ENCODE measurements around the gene CDC14A. TPM values are rescaled to one million over a fixed set of nuclear protein-coding genes. Genes with fewer than 3 reads are reported as not detected.

The CDC14A gene
- total RNA-seq, 1 donor from 2014 or later, result 25.5 TPM

DNA sequence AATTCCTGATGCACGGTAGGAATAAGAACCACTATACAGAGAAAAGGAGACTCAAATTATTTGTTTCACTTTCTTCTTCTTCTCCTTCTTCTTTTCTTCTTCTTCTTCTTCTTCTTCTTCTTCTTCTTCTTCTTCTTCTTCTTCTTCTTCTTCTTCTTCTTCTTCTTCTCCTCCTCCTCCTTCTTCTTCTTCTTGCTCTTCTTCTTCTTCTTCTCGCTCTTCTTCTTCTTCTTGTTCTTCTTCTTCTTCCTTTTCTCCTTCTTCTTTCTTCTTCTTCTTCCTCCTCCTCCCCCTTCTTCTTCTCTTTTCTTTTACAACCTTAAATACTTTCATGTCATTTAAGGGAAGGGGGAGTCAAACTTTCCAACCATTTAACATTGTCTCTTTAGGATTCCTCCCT lies 174.6 kb downstream of the CDC14A start:
- intact Hi-C loops (cut with micrococcal nuclease), result no loop called here

DNA sequence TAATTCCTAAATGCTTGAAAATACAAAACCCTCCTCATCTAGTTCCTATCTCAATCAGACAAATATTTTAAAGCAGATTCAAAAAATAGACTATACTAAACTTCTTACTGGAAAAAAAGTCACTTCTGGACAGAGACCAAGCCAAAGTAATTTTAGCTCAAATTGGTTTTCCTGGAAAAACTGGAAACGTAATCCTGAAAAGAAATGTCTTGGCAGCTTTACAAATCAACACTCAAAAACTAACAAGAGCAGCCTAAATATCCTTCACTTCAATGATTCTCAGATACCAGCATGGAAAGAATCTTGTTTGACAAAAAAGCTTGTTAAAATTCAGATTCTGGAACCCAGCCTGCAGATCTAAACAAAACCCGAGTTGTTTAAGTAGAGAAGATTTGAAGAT lies 176.6 kb downstream of the CDC14A start:
- intact Hi-C loops (cut with micrococcal nuclease), result no loop called here

DNA sequence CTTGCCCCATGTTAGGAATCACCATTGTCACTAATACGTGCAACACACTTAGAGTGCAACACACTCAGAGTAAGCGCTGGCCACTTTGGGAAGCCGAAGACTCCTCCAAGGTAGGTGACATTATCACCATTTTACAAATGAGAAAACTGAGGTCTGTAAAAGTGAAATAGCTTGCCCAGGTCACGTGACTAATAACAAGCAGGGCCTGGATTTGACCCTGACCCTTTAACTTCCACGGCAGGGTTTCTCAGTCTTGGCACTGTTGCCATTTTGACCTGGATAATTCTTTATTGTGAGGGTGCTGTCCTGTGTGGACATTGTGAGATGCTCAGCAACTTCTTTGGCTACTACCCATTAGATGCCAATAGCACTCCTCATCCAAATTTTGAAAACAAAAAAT lies 177.8 kb downstream of the CDC14A start:
- intact Hi-C loops (cut with micrococcal nuclease), result loop anchor here (5.0 to 10.0 kb wide), 2 partner anchors 337 to 725 kb away; no protein-coding TSS in a partner anchor

DNA sequence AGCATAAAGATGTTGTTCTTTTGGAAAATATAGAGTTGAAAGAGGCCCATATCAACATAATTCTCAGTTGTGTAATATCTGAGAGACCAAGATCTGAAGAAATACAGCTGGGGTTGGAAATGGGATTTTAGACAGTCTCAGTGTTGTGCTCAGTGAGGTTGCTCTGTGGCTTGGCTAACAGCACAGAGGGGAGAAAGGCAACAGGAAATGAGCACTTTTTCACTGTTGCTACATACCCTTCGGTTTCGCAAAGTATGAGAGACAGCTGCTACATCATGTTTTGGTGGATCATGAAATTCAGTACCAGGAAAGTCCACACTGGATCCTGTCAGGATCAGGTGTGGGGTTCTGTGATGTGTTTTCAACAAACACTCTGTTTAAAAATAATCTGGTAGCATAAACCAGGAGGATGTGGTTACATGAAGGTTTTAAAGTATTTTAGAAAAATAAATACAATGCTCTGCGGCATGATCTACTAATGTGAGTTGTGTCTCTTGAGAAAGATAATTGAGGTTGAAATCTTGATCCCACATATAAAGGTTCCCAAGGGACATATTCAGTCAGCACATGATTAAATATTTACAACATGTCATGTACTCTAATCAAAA lies 178.7 kb downstream of the CDC14A start:
- intact Hi-C loops (cut with micrococcal nuclease), result loop anchor here (5.0 to 10.0 kb wide), 2 partner anchors 336 to 726 kb away; no protein-coding TSS in a partner anchor

DNA sequence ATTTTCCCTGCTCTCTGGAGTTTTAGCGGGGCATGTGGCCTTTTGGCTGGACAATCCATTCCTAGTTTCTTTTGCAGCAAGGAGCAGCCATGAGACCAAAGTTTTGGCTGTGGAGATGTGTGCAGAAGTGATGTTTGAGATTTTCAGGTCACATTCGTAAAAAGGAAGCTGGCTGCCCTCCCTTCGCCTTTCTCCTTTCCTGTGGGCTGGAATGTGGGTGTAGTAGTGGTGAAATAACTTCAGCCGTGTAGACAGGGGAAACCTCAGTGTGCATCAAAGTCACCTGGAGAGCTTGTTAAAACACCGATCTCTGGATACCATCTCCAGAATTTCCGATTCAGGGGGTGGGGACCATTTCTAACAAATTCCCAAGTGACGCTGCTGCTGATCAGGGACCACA lies 180.3 kb downstream of the CDC14A start:
- intact Hi-C loops (cut with micrococcal nuclease), result loop anchor here (5.0 to 10.0 kb wide), 2 partner anchors 335 to 728 kb away; no protein-coding TSS in a partner anchor

DNA sequence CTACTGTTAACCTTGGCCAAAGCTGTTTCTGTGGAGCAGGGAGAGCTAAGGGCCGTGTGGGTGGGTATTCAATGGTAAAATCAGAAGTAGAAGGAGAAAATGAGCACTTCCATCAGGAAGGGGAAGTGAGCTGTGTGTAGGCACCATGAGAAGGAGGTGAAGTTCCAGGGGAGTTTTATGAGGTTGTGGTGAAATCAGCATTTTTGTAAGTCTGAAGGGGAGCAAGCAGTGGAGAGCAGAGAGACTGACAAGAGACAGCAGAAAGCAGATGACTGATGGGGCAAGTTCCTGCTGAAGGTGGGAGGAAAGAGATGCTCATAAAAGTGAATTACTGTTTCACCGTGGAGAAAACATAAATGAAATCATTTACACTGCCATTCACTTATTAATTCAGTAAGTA lies 183.0 kb downstream of the CDC14A start:
- intact Hi-C loops (cut with micrococcal nuclease), result loop anchor here (5.0 to 10.0 kb wide), 2 partner anchors 82 to 730 kb away; no protein-coding TSS in a partner anchor

DNA sequence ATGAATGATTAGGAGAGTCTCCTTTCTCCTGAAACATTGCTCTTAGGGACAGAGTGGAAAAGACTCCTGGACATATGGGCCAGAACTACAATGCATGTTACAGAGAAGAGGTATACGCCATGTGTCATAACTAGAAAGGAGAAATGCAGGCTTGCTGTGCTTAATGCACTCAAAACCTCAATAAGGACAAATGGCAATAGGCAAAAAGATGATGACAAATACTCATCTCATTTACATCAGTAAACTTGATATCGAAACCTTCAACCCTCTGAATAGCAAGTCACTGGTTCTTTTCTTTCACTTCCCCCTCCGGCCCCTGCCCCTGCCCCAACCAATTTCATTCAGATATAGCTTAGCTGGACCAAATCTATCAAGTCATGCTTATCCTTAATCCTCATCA lies 183.7 kb downstream of the CDC14A start:
- intact Hi-C loops (cut with micrococcal nuclease), result loop anchor here (5.0 to 10.0 kb wide), 2 partner anchors 81 to 731 kb away; no protein-coding TSS in a partner anchor

DNA sequence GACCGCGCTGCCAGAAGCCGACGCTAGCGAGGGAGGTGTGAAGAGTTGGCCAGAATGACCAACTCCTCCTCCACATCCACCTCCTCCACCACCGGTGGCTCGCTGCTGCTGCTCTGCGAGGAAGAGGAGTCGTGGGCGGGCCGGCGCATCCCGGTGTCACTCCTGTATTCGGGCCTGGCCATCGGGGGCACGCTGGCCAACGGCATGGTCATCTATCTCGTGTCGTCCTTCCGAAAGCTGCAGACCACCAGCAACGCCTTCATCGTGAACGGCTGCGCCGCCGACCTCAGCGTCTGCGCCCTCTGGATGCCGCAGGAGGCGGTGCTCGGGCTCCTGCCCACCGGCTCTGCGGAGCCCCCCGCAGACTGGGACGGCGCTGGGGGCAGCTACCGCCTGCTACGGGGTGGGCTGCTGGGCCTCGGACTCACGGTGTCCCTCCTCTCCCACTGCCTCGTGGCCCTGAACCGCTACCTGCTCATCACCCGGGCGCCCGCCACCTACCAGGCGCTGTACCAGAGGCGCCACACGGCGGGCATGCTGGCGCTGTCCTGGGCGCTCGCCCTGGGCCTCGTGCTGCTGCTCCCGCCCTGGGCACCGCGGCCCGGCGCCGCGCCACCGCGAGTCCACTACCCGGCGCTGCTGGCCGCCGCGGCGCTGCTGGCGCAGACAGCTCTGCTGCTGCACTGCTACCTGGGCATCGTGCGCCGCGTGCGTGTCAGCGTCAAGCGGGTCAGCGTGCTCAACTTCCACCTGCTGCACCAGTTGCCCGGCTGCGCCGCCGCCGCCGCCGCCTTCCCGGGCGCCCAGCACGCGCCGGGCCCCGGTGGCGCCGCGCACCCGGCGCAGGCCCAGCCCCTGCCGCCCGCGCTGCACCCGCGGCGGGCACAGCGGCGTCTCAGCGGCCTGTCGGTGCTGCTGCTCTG lies 186.9 kb downstream of the CDC14A start:
- intact Hi-C loops (cut with micrococcal nuclease), result loop anchor here (5.0 to 10.0 kb wide), 2 partner anchors 78 to 734 kb away; no protein-coding TSS in a partner anchor

DNA sequence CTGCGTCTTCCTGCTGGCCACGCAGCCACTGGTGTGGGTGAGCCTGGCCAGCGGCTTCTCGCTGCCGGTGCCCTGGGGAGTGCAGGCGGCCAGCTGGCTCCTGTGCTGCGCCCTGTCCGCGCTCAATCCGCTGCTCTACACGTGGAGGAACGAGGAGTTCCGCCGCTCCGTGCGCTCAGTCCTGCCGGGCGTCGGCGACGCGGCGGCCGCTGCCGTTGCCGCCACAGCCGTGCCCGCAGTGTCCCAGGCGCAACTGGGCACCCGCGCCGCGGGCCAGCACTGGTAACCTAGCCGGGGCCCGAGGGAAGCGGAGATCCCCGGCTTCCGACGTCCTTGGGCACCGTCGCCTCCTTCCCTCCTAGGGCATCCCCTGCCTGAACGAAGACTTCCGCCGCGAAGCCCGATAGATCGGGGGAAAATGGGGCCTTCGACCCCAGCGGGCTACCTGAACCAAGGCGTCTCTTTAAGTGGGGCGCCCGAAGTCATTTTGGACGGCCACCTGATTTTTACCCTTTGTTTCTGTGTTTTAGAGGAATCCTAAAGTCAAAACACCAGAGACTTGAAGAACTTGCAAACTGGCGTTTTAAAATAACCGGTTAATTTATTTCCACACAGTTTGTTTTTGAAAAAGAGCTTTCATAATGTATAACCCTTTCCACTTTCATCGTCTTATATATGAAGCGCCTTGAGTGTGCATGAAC lies 187.7 kb downstream of the CDC14A start:
- intact Hi-C loops (cut with micrococcal nuclease), result loop anchor here (5.0 to 10.0 kb wide), 3 partner anchors 77 to 735 kb away; no protein-coding TSS in a partner anchor

DNA sequence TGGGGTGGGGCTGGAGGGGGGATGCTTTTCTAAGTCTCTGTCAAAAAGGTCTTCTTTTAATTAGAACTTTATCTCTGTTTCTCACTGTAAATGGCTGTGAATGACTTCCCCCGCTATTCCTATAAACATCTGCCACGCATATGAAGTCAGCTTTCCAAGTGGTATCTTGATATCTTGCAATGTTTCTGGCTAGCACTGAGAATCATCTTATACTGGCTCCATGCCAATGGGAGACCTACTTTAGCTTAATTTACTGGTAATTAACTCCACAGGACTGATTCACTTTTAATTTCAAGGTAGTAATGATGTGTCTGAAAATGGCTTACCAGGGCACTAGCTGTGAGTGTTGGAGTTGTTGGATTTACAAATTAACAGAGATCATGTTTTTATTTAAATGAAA lies 190.0 kb downstream of the CDC14A start:
- intact Hi-C loops (cut with micrococcal nuclease), result loop anchor here (5.0 kb wide), 1 partner anchor 80 kb away; no protein-coding TSS in a partner anchor

DNA sequence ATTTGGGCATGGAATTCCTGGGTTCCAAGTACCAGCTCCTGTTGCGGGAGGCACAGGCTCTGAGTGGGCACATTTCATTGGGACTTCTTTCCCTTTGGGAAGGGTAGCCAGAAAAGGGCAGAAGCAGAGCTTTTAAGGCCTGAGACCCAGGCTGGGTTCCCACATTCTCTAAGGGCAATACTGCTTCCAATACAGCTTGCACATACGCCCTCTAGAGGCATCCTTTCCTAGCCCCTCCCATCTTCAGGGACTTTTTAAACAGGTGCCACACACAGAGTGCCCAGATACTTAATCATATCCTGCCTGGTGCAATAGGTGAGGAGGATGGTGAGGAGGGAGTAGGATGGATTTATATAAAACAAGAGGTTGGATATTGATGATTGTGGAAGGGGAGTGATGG lies 191.3 kb downstream of the CDC14A start:
- intact Hi-C loops (cut with micrococcal nuclease), result loop anchor here (5.0 kb wide), 1 partner anchor 81 kb away; no protein-coding TSS in a partner anchor

DNA sequence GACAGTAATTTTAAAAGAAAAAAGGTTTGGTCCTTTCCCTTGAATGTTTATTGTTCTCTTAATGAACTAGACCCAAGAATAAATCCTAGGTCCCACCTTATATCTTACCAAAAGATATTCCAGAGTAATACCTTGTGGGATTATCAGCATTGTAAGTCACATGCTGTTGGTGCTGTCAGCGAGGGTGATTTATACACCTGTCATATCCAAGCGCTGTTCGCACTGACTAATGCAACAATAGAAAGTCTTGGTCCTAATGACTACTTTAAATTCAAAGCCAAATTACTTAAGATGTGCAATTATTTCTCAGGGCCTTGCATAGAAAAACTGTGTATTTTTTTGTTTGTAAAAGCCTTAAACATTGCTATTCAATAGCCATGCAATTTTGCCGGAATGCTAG lies 192.5 kb downstream of the CDC14A start:
- intact Hi-C loops (cut with micrococcal nuclease), result loop anchor here (5.0 kb wide), 1 partner anchor 82 kb away; no protein-coding TSS in a partner anchor

DNA sequence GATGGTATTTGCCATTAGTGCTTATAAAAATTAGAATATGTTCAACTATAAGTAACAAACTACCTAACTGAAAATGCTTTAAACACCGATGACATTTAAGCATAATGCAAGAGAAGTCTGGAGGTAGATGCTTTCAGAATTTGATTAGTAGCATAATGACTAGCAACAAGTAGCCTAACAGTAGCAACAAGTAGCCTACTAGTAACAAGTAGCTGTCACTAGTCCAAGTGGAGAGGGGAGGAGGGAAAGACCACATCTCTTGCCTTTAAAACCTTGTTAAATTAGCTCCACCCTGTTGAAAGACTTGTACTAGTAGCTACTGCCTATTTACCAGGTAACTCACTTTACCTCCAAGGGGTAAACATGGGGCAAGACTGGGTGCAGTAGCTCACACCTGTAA lies 193.5 kb downstream of the CDC14A start:
- intact Hi-C loops (cut with micrococcal nuclease), result no loop called here

DNA sequence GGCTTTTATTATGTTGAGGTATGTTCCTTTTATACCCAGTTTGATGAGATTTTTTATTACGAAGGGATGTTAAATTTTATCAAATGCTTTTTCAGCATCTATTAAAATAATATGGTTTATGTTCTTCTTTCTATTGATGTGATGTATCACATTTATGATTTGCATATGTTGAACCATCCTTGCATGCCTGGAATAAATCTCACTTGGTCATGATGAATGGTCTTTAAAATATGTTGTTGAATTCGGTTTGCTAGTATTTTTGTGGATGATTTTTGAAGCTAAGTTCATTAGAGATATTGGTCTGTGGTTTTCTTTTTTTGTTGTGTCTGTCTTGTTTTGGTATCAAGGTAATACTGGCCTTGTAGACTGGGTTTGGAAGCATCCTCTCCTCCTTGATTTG lies 199.7 kb downstream of the CDC14A start:
- intact Hi-C loops (cut with micrococcal nuclease), result no loop called here

DNA sequence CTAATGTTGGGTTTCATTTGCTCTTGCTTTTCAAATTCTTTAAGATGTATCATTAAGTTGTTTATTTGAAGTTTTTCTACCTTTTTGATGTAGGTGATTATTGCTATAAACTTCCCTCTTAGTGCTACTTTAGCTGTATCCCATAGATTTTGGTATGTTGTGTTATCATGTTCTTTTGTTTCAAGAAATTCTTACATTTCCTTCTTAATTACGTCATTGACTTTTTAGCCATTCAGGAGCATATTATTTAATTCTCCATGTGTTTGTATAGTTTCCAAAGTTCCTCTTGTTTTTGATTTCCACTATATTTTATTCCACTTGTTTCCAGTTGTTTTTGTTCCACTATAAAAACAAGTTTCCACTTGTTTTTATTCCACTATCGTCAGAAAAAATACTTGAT lies 200.6 kb downstream of the CDC14A start:
- intact Hi-C loops (cut with micrococcal nuclease), result no loop called here

DNA sequence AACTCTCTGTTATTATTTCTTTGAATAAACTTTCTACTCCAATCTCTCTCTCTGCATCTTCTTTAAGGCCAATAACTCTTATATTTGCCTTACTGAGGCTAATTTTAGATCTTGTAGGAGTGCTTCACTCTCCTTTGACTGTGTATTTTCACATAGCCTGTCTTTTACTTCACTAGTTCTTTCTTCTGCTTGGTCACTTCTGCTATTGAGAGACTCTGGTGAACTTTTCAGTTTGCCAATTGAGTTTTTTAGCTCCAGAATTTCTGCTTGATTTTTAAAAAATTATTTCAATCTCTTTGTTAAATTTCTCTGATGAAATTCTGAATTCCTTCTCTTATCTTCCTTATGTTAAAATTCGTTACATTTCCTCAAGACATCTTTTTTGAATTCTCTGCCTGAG lies 203.9 kb downstream of the CDC14A start:
- intact Hi-C loops (cut with micrococcal nuclease), result no loop called here

DNA sequence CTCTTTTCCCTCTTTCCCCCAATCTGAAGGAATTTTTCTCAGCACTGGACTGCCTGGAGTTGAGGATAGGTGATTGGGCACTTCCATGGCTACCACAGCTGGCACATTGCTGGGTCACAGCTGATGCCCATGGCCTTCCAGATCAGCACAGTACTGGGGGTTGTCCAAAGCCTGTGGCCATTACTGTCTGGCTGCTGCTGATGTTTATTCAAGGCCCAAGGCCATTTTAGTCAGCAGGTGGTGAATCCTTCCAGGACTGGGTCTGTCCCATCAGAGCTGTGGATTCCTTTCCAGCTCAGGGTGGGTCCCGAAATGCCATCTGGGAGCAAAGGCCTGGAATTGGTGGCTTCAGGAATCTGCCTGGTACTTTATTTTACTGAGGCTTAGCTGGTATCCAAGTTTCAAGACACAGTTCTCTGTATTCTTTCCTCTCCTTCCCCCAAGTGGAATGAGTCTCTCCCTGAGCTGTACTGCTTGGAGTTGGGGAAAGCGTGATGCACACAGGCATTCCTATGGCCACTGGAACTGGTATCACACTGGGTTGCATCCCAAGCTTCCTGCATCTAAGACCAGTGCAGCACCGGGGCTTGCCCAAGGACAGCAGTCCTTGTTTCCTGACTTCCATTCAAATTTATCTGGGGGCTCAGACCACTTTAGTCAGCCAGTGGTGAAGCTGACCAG lies 204.8 kb downstream of the CDC14A start:
- intact Hi-C loops (cut with micrococcal nuclease), result no loop called here

DNA sequence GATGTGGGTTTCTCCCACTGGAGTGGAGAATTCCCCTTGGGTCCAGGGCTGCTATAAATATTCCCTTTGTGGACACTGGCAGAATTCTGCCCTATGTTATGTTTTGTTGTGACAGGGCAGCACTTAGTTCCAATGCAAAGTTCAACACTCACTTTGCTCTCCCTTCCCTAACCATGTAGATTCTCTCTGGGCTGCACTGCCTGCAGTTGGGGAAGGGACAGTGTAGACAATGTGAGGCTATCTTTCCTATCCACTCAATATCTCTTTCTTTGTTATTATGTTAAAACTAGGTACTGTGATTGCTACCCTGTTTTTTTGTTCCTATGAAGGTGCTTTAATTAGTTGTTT lies 205.3 kb downstream of the CDC14A start:
- intact Hi-C loops (cut with micrococcal nuclease), result no loop called here

DNA sequence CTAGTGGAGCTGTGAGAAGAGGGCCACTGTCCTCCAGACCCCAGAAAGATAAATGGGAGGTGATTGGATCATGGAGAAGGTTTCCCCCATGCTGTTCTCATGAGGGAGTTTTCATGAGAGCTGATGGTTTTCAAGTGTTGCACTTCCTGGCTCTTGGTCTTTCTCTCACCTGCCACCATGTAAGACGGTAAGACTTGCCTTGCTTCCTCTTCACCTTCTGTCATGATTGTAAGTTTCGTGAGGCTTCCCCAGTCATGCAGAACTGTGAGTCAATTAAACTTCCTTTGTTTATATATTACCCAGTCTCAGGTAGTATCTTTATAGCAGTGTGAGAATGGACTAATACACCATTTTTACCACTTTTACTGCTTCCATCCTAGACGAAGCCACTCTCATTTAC lies 213.2 kb downstream of the CDC14A start:
- intact Hi-C loops (cut with micrococcal nuclease), result no loop called here

DNA sequence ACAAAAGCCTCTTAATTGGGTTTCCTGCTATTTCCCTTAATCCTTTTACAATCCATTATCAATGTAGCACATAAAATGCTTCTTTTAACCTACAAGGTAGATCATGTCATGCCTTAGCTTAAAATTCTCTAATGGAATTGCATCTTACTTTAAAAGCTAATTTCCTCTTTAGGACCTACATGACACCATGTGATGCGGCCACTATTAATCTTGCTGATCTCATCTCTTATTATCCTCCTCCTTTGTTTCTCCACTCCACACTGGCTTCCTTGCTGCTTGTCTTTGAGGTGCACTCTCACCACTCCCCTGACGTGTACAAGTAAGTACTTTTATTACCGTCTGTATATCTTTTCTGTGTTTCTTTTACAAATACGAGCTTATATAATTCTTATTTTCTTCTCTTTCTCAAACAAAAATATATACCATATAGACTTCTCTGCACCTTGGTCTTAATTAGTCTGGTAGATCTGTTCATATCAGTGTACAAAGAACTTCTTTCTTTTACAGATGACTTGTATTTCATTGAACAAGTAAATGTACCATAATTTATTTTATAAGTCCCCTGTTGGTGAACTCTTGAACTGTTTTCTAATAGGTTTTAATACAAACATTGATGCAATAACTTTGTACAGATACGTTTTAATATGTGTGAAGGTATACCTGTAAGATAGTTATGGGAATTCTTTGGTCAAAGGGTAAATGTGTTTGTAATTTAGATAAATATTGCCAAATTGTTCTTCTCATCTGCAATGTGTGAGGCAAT lies 213.8 kb downstream of the CDC14A start:
- intact Hi-C loops (cut with micrococcal nuclease), result no loop called here
